Liver (tissue), 9 donors: ENCODE measurements around the gene MISP3. TPM values are rescaled to one million over a fixed set of nuclear protein-coding genes. Genes with fewer than 3 reads are reported as not detected.
A peak's percentile ranks its signal among the peaks of the same experiment; 100 is the strongest.

Source experiments
- DNase-seq: peaks from one replicate; pipeline ENCODE4 v3.0.0-alpha.2; 2017; ENCODE audit warnings: low spot score
- H3K27ac ChIP-seq, 2 donors: one replicate each; pipeline ENCODE4 v1.7.0; 2013; ENCODE audit warnings: inconsistent platforms in 2 of 2, low read length in 2 of 2, control low read depth in 1 of 2, low read depth in 1 of 2, mild to moderate bottlenecking in 1 of 2
- H3K27me3 ChIP-seq, 4 donors: one replicate each; pipeline versions ENCODE4 v1.6.1 to v1.7.0; 2013; ENCODE audit warnings: low read length in 3 of 4, inconsistent platforms in 1 of 4, mild to moderate bottlenecking in 1 of 4, moderate library complexity in 1 of 4; ENCODE audit not compliant: control insufficient read depth in 4 of 4, insufficient read depth in 4 of 4
- H3K36me3 ChIP-seq, 4 donors: one replicate each; pipeline versions ENCODE4 v1.6.1 to v1.7.0; 2013; ENCODE audit warnings: low read length in 3 of 4, mild to moderate bottlenecking in 3 of 4, low read depth in 1 of 4, moderate library complexity in 1 of 4; ENCODE audit not compliant: control insufficient read depth in 4 of 4, insufficient read depth in 3 of 4
- H3K4me1 ChIP-seq, 4 donors: one replicate each; pipeline versions ENCODE4 v1.6.1 to v1.7.0; 2013; ENCODE audit warnings: low read length in 3 of 4, mild to moderate bottlenecking in 3 of 4, moderate library complexity in 1 of 4; ENCODE audit not compliant: control insufficient read depth in 4 of 4, insufficient read depth in 4 of 4
- H3K4me3 ChIP-seq, 3 donors: one replicate each; pipeline versions ENCODE4 v1.6.1 to v1.7.0; 2013; ENCODE audit warnings: low read length in 3 of 3, control low read depth in 1 of 3, low read depth in 1 of 3, mild to moderate bottlenecking in 1 of 3
- H3K9ac ChIP-seq, 2 donors: one replicate each; pipeline ENCODE4 v1.7.0; 2013; ENCODE audit warnings: low read length in 2 of 2, mild to moderate bottlenecking in 2 of 2, moderate library complexity in 2 of 2, control low read depth in 1 of 2, low read depth in 1 of 2
- H3K9me3 ChIP-seq, 4 donors: one replicate each; pipeline versions ENCODE4 v1.6.1 to v1.7.0; 2013; ENCODE audit warnings: low read length in 3 of 4; ENCODE audit not compliant: control insufficient read depth in 4 of 4
- EGR1 ChIP-seq, 2 donors: IDR thresholded peaks; 2 replicates each; pipeline ENCODE4 v1.6.1; 2016 to 2018; ENCODE audit warnings: antibody characterized with exemption in 2 of 2, low read depth in 2 of 2
- FOXA1 ChIP-seq: IDR thresholded peaks from 2 replicates; pipeline ENCODE4 v1.6.1; 2016; ENCODE audit warnings: antibody characterized with exemption
- FOXA2 ChIP-seq: IDR thresholded peaks from 2 replicates; pipeline ENCODE4 v1.6.1; 2016; ENCODE audit warnings: antibody characterized with exemption
- GABPA ChIP-seq, 2 donors: IDR thresholded peaks in 1 of 2; conservative IDR thresholded peaks in 1 of 2; 2 replicates each; pipeline ENCODE4 v1.6.1; 2016; ENCODE audit warnings: antibody characterized with exemption in 2 of 2, mild to moderate bottlenecking in 1 of 2, moderate library complexity in 1 of 2
- HNF4A ChIP-seq, 2 donors: conservative IDR thresholded peaks; 2 replicates each; pipeline ENCODE4 v1.6.1; 2016; ENCODE audit warnings: antibody characterized with exemption in 2 of 2, mild to moderate bottlenecking in 2 of 2
- HNF4G ChIP-seq: IDR thresholded peaks from 2 replicates; pipeline ENCODE4 v1.6.1; 2016; ENCODE audit warnings: antibody characterized with exemption
- JUND ChIP-seq, 2 donors: IDR thresholded peaks; 2 replicates each; pipeline ENCODE4 v1.6.1; 2016; ENCODE audit warnings: antibody characterized with exemption in 2 of 2
- NR2F2 ChIP-seq: IDR thresholded peaks from 2 replicates; pipeline ENCODE4 v1.6.1; 2016; ENCODE audit warnings: antibody characterized with exemption
- RAD21 ChIP-seq, 2 donors: IDR thresholded peaks; 2 replicates each; pipeline ENCODE4 v1.6.1; 2016; ENCODE audit warnings: antibody characterized with exemption in 2 of 2, mild to moderate bottlenecking in 2 of 2
- RXRA ChIP-seq, 2 donors: IDR thresholded peaks; 2 replicates each; pipeline ENCODE4 v1.6.1; 2017 to 2018; ENCODE audit warnings: antibody characterized with exemption in 2 of 2, mild to moderate bottlenecking in 1 of 2
- SP1 ChIP-seq: IDR thresholded peaks from 2 replicates; pipeline ENCODE4 v1.6.1; 2018; ENCODE audit warnings: antibody characterized with exemption, mild to moderate bottlenecking
- TAF1 ChIP-seq: conservative IDR thresholded peaks from 2 replicates; pipeline ENCODE4 v1.6.1; 2016; ENCODE audit warnings: antibody characterized with exemption, mild to moderate bottlenecking
- YY1 ChIP-seq: IDR thresholded peaks from 2 replicates; pipeline ENCODE4 v1.6.1; 2016; ENCODE audit warnings: antibody characterized with exemption, mild to moderate bottlenecking
- WGBS: extraction: QIAGEN DNeasy Blood & Tissue Kit; methylation state at CpG from one replicate; pipeline ENCODE4 v1.1.7; 2013; 5-methylcytosine and 5-hydroxymethylcytosine counted together
- polyA plus RNA-seq, 2 donors: library from polyadenylated mRNA; stranded (reverse) in 1 of 2; unstranded in 1 of 2; fragments of 200-250 nt in 1 of 2; fragments of >200 nt in 1 of 2; fragmentation: Nextera tagmentation in 1 of 2; extraction: Ambion mirVana in 1 of 2; gene quantifications; one replicate each; pipeline versions ENCODE4 v1.2.1 to v1.2.3, GENCODE V29; 2013 to 2015
- total RNA-seq, 2 donors: library from RNA; depleted of rRNA; stranded (reverse); fragments of >200 nt; gene quantifications; one replicate each; pipeline ENCODE4 v1.2.3, GENCODE V29; 2014
- TF ChIP-seq, protein P1 (sequence below): IDR thresholded peaks from 2 replicates; pipeline ENCODE4 v1.6.1; 2016; ENCODE audit warnings: antibody characterized with exemption
- TF ChIP-seq, protein P2 (sequence below): fragments of 150-350 bp; IDR thresholded peaks from 2 replicates; pipeline ENCODE4 v1.5.1; 2017; ENCODE audit warnings: improper control_type of control experiment, low read depth, low read length; ENCODE audit not compliant: missing input control
- TF ChIP-seq, protein P3 (sequence below): IDR thresholded peaks from 2 replicates; pipeline ENCODE4 v1.6.1; 2016; ENCODE audit warnings: antibody characterized with exemption
- TF ChIP-seq, protein P4 (sequence below): IDR thresholded peaks from 2 replicates; pipeline ENCODE4 v1.6.1; 2016; ENCODE audit warnings: antibody characterized with exemption, mild to moderate bottlenecking
- TF ChIP-seq, protein P5 (sequence below): IDR thresholded peaks from 2 replicates; pipeline ENCODE4 v1.6.1; 2016; ENCODE audit warnings: antibody characterized with exemption
- donor health status: healthy.
- donor health status: healthy.
- donor health status: healthy.
- donor health status: healthy.
- donor health status: healthy.

Gene MISP3
- total and polyA plus RNA-seq, 4 donors, result 0.28 to 3.9 (median 2.8) TPM

DNA sequence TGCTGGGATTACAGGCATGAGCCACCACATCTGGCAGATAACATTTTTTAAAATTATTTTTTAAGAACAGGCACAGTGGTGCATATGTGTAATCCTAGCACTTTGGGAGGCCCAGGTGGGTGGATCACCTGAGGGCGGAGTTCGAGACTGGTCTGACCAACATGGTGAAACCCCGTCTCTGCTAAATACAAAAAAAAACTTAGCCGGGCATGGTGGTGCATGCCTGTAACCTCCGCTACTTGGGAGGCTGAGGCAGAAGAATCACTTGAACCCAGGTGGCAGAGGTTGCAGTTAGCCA is 10.1 kb upstream of the MISP3 start:
- 68% methylated on average over 5 of the region's 5 CpGs for WGBS
- Histone ChIP-seq H3K27ac (peak overlapping the region; percentile 84 to 89), H3K9me3 (no peaks in the 10 kb centered on the region), H3K4me1 (peaks cover 1 to 41% (median 24%) of the 10 kb centered on the region in 4 donors), H3K36me3 (peaks cover 0 to 2% (median 0%) of the 10 kb centered on the region in 4 donors), H3K9ac (no peak overlapping the region), H3K27me3 (peaks cover 0 to 3% (median 0%) of the 10 kb centered on the region in 4 donors), H3K4me3 (no peak overlapping the region)
- TF ChIP-seq YY1, result no peak
- no peak for TF ChIP-seq RXRA (IDR thresholded peaks at IDR 0.05)
- no peak for TF ChIP-seq JUND (IDR thresholded peaks at IDR 0.05)
- TF ChIP-seq NR2F2, result no peak
- TF ChIP-seq, protein P1, sequence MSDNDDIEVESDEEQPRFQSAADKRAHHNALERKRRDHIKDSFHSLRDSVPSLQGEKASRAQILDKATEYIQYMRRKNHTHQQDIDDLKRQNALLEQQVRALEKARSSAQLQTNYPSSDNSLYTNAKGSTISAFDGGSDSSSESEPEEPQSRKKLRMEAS, result no peak
- no peak for TF ChIP-seq HNF4G
- TF ChIP-seq GABPA (IDR thresholded peaks at IDR 0.05 in 1 of 2, conservative IDR thresholded peaks at IDR 0.05 in 1 of 2), result no peak
- DNase-seq, result no peak

DNA sequence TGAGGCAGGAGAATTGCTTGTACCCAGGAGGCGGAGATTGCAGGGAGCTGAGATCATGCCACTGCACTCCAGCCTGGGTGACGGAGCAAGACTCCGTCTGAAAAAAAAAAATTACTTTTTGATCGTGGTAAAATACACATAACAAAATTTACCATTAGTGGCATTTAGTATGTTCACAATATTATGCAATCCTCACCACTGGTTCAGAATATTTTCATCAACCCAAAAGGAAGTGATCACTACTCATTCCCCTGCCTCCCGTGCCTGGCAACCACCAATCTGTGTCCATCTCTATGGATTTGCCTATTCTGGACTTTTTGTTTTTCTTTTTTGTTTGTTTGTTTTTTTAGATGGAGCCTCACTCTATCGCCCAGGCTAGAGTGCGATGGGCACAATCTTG is 9.5 kb upstream of the MISP3 start:
- H3K9ac ChIP-seq, result no peak overlapping the region
- 77% methylated on average over 7 of the region's 7 CpGs for WGBS
- H3K4me3 ChIP-seq, result no peak overlapping the region
- no peak for DNase-seq
- H3K4me1 ChIP-seq, result peaks cover 0 to 39% (median 24%) of the 10 kb centered on the region in 4 donors
- TF ChIP-seq JUND (IDR thresholded peaks at IDR 0.05), result no peak
- TF ChIP-seq, protein P2, sequence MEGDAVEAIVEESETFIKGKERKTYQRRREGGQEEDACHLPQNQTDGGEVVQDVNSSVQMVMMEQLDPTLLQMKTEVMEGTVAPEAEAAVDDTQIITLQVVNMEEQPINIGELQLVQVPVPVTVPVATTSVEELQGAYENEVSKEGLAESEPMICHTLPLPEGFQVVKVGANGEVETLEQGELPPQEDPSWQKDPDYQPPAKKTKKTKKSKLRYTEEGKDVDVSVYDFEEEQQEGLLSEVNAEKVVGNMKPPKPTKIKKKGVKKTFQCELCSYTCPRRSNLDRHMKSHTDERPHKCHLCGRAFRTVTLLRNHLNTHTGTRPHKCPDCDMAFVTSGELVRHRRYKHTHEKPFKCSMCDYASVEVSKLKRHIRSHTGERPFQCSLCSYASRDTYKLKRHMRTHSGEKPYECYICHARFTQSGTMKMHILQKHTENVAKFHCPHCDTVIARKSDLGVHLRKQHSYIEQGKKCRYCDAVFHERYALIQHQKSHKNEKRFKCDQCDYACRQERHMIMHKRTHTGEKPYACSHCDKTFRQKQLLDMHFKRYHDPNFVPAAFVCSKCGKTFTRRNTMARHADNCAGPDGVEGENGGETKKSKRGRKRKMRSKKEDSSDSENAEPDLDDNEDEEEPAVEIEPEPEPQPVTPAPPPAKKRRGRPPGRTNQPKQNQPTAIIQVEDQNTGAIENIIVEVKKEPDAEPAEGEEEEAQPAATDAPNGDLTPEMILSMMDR, result no peak
- no peak for TF ChIP-seq RXRA (IDR thresholded peaks at IDR 0.05)
- no peak for TF ChIP-seq FOXA2
- TF ChIP-seq TAF1, result no peak
- no peak for TF ChIP-seq GABPA (IDR thresholded peaks at IDR 0.05 in 1 of 2, conservative IDR thresholded peaks at IDR 0.05 in 1 of 2)
- TF ChIP-seq HNF4A (conservative IDR thresholded peaks at IDR 0.05), result no peak
- no peak for TF ChIP-seq NR2F2
- TF ChIP-seq, protein P3, sequence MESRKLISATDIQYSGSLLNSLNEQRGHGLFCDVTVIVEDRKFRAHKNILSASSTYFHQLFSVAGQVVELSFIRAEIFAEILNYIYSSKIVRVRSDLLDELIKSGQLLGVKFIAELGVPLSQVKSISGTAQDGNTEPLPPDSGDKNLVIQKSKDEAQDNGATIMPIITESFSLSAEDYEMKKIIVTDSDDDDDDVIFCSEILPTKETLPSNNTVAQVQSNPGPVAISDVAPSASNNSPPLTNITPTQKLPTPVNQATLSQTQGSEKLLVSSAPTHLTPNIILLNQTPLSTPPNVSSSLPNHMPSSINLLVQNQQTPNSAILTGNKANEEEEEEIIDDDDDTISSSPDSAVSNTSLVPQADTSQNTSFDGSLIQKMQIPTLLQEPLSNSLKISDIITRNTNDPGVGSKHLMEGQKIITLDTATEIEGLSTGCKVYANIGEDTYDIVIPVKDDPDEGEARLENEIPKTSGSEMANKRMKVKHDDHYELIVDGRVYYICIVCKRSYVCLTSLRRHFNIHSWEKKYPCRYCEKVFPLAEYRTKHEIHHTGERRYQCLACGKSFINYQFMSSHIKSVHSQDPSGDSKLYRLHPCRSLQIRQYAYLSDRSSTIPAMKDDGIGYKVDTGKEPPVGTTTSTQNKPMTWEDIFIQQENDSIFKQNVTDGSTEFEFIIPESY, result no peak
- no peak for TF ChIP-seq YY1
- no peak for TF ChIP-seq FOXA1
- TF ChIP-seq EGR1 (IDR thresholded peaks at IDR 0.05; ENCODE audit: low read depth in 2 of 2), result no peak
- TF ChIP-seq, protein P1, result no peak
- no peak for TF ChIP-seq HNF4G
- TF ChIP-seq, protein P4, sequence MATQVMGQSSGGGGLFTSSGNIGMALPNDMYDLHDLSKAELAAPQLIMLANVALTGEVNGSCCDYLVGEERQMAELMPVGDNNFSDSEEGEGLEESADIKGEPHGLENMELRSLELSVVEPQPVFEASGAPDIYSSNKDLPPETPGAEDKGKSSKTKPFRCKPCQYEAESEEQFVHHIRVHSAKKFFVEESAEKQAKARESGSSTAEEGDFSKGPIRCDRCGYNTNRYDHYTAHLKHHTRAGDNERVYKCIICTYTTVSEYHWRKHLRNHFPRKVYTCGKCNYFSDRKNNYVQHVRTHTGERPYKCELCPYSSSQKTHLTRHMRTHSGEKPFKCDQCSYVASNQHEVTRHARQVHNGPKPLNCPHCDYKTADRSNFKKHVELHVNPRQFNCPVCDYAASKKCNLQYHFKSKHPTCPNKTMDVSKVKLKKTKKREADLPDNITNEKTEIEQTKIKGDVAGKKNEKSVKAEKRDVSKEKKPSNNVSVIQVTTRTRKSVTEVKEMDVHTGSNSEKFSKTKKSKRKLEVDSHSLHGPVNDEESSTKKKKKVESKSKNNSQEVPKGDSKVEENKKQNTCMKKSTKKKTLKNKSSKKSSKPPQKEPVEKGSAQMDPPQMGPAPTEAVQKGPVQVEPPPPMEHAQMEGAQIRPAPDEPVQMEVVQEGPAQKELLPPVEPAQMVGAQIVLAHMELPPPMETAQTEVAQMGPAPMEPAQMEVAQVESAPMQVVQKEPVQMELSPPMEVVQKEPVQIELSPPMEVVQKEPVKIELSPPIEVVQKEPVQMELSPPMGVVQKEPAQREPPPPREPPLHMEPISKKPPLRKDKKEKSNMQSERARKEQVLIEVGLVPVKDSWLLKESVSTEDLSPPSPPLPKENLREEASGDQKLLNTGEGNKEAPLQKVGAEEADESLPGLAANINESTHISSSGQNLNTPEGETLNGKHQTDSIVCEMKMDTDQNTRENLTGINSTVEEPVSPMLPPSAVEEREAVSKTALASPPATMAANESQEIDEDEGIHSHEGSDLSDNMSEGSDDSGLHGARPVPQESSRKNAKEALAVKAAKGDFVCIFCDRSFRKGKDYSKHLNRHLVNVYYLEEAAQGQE, result no peak
- TF ChIP-seq SP1, result no peak
- no peak for TF ChIP-seq RAD21 (IDR thresholded peaks at IDR 0.05)
- TF ChIP-seq, protein P5, sequence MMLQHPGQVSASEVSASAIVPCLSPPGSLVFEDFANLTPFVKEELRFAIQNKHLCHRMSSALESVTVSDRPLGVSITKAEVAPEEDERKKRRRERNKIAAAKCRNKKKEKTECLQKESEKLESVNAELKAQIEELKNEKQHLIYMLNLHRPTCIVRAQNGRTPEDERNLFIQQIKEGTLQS, result no peak
- peaks cover 0 to 3% (median 0%) of the 10 kb centered on the region in 4 donors for H3K27me3 ChIP-seq
- peaks cover 0 to 2% (median 0%) of the 10 kb centered on the region in 4 donors for H3K36me3 ChIP-seq
- no peaks in the 10 kb centered on the region for H3K9me3 ChIP-seq
- H3K27ac ChIP-seq, result no peak overlapping the region
